AG08395 (cell line): ENCODE data around the gene UBQLN3.

Experiments used
- DNase-seq: peaks from one replicate; pipeline ENCODE4 v3.0.0; 2012; ENCODE audit warnings: mixed read lengths, low spot score

UBQLN3 gene

GRCh38 chr11:5505363-5506048 is 4.3 kb downstream of the UBQLN3 start:
- DNase-seq: no peak

DNA sequence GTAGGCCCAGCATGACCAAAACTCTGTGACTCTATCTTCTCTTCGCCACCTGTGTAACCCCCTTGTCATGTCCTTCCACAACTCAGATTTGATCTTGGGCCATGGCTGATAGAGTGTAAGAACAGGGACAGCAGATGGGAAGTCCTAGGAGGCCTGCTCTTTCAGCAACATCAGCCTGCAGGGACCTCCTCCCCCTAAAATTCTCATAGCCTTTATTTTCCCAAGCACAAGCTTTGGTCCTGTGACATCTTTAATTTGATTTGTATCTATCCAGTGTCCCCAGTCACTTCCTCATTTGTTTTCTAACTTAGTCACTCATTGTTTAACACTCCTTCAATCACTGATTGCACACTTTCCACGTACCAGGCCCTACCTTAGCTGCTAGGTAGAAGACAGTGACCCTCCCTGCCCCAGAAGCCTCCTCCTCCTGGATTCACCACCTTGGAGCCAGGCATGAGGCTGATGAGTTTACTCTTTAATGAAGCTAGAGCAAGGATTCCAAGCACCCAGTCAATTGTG is 5.3 kb downstream of the UBQLN3 start:
- DNase-seq: no peak

GRCh38 chr11:5500393-5500801 is 9.4 kb downstream of the UBQLN3 start:
- DNase-seq: no peak

DNA sequence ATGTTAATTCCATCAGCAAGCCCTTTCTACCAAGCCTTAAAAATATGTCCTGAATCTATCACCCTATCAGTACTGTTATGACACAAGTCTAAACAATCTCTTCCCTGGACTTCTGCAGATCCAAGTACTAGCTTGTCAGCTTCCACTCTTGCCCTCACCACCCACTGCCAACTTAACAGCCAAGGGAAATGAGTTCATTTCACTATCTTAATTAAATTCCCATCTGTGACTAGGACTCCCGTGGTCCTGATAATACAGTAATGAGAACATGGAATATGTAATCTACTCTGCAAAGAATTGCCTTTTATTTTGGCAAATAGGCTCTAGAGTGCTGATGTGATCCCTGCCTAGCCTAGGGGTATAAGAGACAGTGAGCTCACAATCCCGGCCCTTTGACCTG is 10.1 kb downstream of the UBQLN3 start:
- DNase-seq: no peak

DNA sequence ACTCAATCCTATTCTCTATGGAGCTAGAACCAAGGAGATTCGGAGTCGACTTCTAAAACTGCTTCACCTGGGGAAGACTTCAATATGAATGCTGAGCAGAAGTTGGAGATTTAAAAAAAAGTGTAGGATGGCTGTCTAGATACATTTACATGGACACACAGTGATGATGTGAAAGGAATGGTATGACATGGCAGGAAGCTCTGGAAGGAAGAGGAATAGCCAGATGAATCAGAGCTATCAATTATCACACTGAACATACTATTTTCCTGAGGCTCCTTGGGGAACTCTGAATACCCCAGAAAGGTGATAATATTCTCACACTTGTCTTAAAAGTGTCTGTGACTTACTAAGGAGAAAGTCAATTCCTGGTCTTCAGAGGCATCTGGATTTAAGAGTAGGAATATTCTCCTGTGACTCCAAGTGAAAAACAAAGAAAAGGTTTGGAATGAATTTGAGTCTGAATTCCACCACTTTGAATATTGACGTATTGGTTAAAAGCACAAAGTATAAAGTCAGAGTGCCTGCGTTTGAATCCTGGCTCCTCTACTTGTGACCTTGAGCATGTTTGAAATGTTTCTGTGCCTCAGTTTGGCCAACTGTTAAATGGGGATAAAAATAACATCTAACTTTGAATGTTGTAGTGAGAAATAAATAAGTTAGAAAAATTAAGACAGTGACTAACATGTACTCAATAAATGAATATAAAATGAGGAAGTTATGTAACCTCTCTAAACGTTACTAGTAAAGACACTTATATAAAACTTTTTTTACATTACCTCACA is 20.0 kb downstream of the UBQLN3 start:
- DNase-seq: no peak

- no peak for DNase-seq
Measured at GRCh38 chr11:5488798-5489399, 20.9 kb downstream of the UBQLN3 start.

- no peak for DNase-seq
Measured at GRCh38 chr11:5488385-5488784, 21.4 kb downstream of the UBQLN3 start, which contains the start of gene OR52D1. OR52D1 (plus strand) TSS chr11:5488685; CDS start chr11:5488707, 22 bp downstream.

DNA sequence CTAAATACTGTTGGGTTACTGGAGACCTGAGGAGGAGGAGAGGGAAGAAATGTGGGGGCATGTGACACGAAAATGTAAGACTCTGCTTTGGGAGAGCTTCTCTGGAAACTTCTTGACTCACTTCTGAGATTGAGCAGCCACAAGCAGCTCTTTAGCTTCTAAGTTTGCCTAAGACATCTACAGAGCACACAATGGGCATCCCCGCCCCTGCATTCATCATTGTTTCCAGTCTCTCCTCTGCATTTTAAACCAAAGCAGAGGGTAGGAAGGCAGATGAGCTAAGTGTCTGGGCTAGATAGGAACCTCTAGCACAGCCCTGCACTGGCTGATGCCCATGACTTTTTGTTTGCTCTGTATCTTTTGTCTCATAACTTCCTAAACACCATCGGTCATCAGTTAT is 23.3 kb downstream of the UBQLN3 start:
- DNase-seq: no peak

- no peak for DNase-seq
Measured at GRCh38 chr11:5486003-5486402, 23.8 kb downstream of the UBQLN3 start.

GRCh38 chr11:5476186-5476819 is 33.5 kb downstream of the UBQLN3 start:
- peak; percentile 71 for DNase-seq

DNA sequence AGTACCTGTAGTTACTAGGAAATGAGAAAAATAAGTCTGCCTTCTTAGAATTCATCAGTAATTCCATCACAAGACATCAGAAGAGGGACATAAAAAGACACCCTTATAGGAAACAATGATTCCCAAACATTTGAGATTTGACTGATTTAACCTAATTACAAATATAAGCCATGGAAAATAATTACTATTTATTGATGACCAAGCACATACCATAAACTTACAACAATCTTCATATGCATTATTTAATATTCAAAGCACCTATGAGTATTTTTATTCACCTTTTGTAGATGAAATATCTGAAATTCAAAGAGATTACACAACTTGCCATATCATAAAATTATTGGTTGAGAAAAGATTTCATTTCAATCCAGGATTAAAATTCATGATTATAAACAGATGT is 35.8 kb downstream of the UBQLN3 start:
- no peak for DNase-seq

- DNase-seq: no peak
Measured at GRCh38 chr11:5467527-5467926, 42.2 kb downstream of the UBQLN3 start.

- DNase-seq: no peak
Measured at GRCh38 chr11:5460983-5461621, 48.7 kb downstream of the UBQLN3 start.
